ENCODE measurements around the gene TNRC6C. TPM values are rescaled to one million over a fixed set of nuclear protein-coding genes. Genes with fewer than 3 reads are reported as not detected.
A peak's percentile ranks its signal among the peaks of the same experiment; 100 is the strongest.
"Not testable (repeated sequence)": the region's sequence is repeated elsewhere in the genome, so short reads cannot be mapped to it uniquely, and the experiment has no call there.

Gene TNRC6C
- total and polyA plus RNA-seq, 2 donors: 11.8 to 12.0 TPM

GRCh38 chr17:77973953-77974352, 15.4 kb downstream of the TNRC6C start:
- no peak overlapping the region for H3K4me3 ChIP-seq (ENCODE audit: low read length in 2 of 2)
- H3K27me3 ChIP-seq (ENCODE audit: control insufficient read depth in 2 of 2, insufficient read depth in 1 of 2, low read length in 1 of 2): no peaks in the 10 kb centered on the region
- no peak for DNase-seq (ENCODE audit: low read depth in 6 of 9, low spot score in 9 of 9)
- H3K27ac ChIP-seq (ENCODE audit: low read depth in 1 of 2, low read length in 1 of 2): no peak overlapping the region
- H3K36me3 ChIP-seq (ENCODE audit: control insufficient read depth in 2 of 2, insufficient read depth in 2 of 2, low read length in 1 of 2): peaks cover 0 to 9% of the 10 kb centered on the region in 2 donors
- no peaks in the 10 kb centered on the region for H3K9me3 ChIP-seq (ENCODE audit: control insufficient read depth in 2 of 2, insufficient read depth in 1 of 2, low read length in 1 of 2)
- WGBS: over 99% methylated on average over 2 of the region's 2 CpGs
- peaks cover 0 to 3% of the 10 kb centered on the region in 2 donors for H3K4me1 ChIP-seq (ENCODE audit: control insufficient read depth in 2 of 2, insufficient read depth in 2 of 2, low read length in 2 of 2)

DNA sequence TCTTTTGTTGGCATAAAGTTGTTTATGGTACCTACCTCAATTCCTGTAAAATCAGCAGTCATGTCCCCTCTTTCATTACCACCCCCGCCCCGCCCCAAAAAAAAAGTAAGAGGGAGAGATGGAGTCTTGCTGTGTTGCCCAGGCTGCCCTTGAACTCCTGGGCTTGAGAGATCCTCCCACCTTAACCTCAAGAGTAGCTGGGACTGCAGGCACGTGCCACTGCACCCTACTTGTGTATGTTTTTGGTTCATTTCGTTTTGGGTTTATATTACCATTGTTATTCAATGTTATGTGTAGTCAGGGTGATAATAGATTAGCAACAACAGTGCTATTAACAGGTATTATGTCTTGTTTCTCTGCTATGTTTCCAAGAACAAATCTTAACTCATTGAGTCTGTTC, 15.9 kb downstream of the TNRC6C start:
- no peak for DNase-seq (ENCODE audit: low read depth in 6 of 9, low spot score in 9 of 9)
- no peaks in the 10 kb centered on the region for H3K27me3 ChIP-seq (ENCODE audit: control insufficient read depth in 2 of 2, insufficient read depth in 1 of 2, low read length in 1 of 2)
- 89% methylated on average over 4 of the region's 4 CpGs for whole genome bisulfite sequencing

GRCh38 chr17:77982430-77982829, 23.9 kb downstream of the TNRC6C start:
- not testable (repeated sequence) for DNase-seq (ENCODE audit: low read depth in 6 of 9, low spot score in 9 of 9)
- WGBS: 97% methylated on average over 6 of the region's 6 CpGs

More for the DNA sequence above, 15.9 kb downstream of the TNRC6C start:
- H3K27ac ChIP-seq (ENCODE audit: low read depth in 1 of 2, low read length in 1 of 2): no peak overlapping the region
- no peaks in the 10 kb centered on the region for H3K9me3 ChIP-seq (ENCODE audit: control insufficient read depth in 2 of 2, insufficient read depth in 1 of 2, low read length in 1 of 2)
- no peak overlapping the region for H3K4me3 ChIP-seq (ENCODE audit: low read length in 2 of 2)
- H3K4me1 ChIP-seq (ENCODE audit: control insufficient read depth in 2 of 2, insufficient read depth in 2 of 2, low read length in 2 of 2): peaks cover 0 to 3% of the 10 kb centered on the region in 2 donors
- peaks cover 0 to 9% of the 10 kb centered on the region in 2 donors for H3K36me3 ChIP-seq (ENCODE audit: control insufficient read depth in 2 of 2, insufficient read depth in 2 of 2, low read length in 1 of 2)

GRCh38 chr17:77990301-77990700, 31.8 kb downstream of the TNRC6C start:
- 94% methylated on average over 3 of the region's 3 CpGs for WGBS
- peaks cover 0 to 13% of the 10 kb centered on the region in 2 donors for H3K4me1 ChIP-seq (ENCODE audit: control insufficient read depth in 2 of 2, insufficient read depth in 2 of 2, low read length in 2 of 2)
- H3K9me3 ChIP-seq (ENCODE audit: control insufficient read depth in 2 of 2, insufficient read depth in 1 of 2, low read length in 1 of 2): no peaks in the 10 kb centered on the region
- no peak for DNase-seq (ENCODE audit: low read depth in 6 of 9, low spot score in 9 of 9)
- H3K27ac ChIP-seq (ENCODE audit: low read depth in 1 of 2, low read length in 1 of 2): no peak overlapping the region
- no peak overlapping the region for H3K4me3 ChIP-seq (ENCODE audit: low read length in 2 of 2)
- peaks cover 4 to 39% of the 10 kb centered on the region in 2 donors for H3K36me3 ChIP-seq (ENCODE audit: control insufficient read depth in 2 of 2, insufficient read depth in 2 of 2, low read length in 1 of 2)
- H3K27me3 ChIP-seq (ENCODE audit: control insufficient read depth in 2 of 2, insufficient read depth in 1 of 2, low read length in 1 of 2): no peaks in the 10 kb centered on the region

More at GRCh38 chr17:77982430-77982829, 23.9 kb downstream of the TNRC6C start:
- H3K4me1 ChIP-seq (ENCODE audit: control insufficient read depth in 2 of 2, insufficient read depth in 2 of 2, low read length in 2 of 2); H3K4me3 ChIP-seq (ENCODE audit: low read length in 2 of 2); H3K27ac ChIP-seq (ENCODE audit: low read depth in 1 of 2, low read length in 1 of 2); H3K9me3 ChIP-seq (ENCODE audit: control insufficient read depth in 2 of 2, insufficient read depth in 1 of 2, low read length in 1 of 2); H3K27me3 ChIP-seq (ENCODE audit: control insufficient read depth in 2 of 2, insufficient read depth in 1 of 2, low read length in 1 of 2): not testable (repeated sequence)
- H3K36me3 ChIP-seq (ENCODE audit: control insufficient read depth in 2 of 2, insufficient read depth in 2 of 2, low read length in 1 of 2): peaks cover 19 to 31% of the 10 kb centered on the region in 2 donors

DNA sequence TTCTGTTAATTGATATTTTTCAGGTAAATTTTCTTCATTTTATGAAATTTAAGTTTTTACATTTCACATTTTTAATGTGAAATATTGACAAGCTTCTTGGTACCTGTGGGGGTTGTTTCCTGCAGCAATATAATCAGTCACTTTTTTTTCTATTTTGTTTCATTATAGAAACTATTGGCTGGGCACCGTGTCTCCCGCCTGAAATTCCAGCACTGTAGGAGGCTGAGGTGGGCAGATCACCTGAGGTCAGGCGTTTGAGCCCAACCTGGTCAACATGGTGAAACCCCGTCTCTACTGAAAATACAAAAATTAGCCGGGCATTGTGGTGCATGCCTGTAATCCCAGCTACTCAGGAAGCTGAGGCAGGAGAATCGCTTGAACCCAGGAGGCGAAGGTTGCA, 35.2 kb downstream of the TNRC6C start:
- H3K4me1 ChIP-seq (ENCODE audit: control insufficient read depth in 2 of 2, insufficient read depth in 2 of 2, low read length in 2 of 2): peaks cover 3 to 20% of the 10 kb centered on the region in 2 donors
- WGBS: 97% methylated on average over 7 of the region's 7 CpGs
- H3K4me3 ChIP-seq (ENCODE audit: low read length in 2 of 2): not testable (repeated sequence)

GRCh38 chr17:77995146-77995852, 36.8 kb downstream of the TNRC6C start:
- no peaks in the 10 kb centered on the region for H3K27me3 ChIP-seq (ENCODE audit: control insufficient read depth in 2 of 2, insufficient read depth in 1 of 2, low read length in 1 of 2)
- H3K4me1 ChIP-seq (ENCODE audit: control insufficient read depth in 2 of 2, insufficient read depth in 2 of 2, low read length in 2 of 2): peaks cover 5 to 33% of the 10 kb centered on the region in 2 donors
- H3K36me3 ChIP-seq (ENCODE audit: control insufficient read depth in 2 of 2, insufficient read depth in 2 of 2, low read length in 1 of 2): peaks cover 14 to 59% of the 10 kb centered on the region in 2 donors
- WGBS: 53% methylated on average over 6 of the region's 6 CpGs
- H3K4me3 ChIP-seq (ENCODE audit: low read length in 2 of 2): no peak overlapping the region
- peak in 2 of 9 donors; percentile 24 to 37 for DNase-seq (ENCODE audit: low read depth in 6 of 9, low spot score in 9 of 9)
- H3K27ac ChIP-seq (ENCODE audit: low read depth in 1 of 2, low read length in 1 of 2): no peak overlapping the region
- H3K9me3 ChIP-seq (ENCODE audit: control insufficient read depth in 2 of 2, insufficient read depth in 1 of 2, low read length in 1 of 2): no peaks in the 10 kb centered on the region

More for the DNA sequence above, 35.2 kb downstream of the TNRC6C start:
- not testable (repeated sequence) for DNase-seq (ENCODE audit: low read depth in 6 of 9, low spot score in 9 of 9); H3K27ac ChIP-seq (ENCODE audit: low read depth in 1 of 2, low read length in 1 of 2); H3K9me3 ChIP-seq (ENCODE audit: control insufficient read depth in 2 of 2, insufficient read depth in 1 of 2, low read length in 1 of 2); H3K27me3 ChIP-seq (ENCODE audit: control insufficient read depth in 2 of 2, insufficient read depth in 1 of 2, low read length in 1 of 2)
- peaks cover 5 to 50% of the 10 kb centered on the region in 2 donors for H3K36me3 ChIP-seq (ENCODE audit: control insufficient read depth in 2 of 2, insufficient read depth in 2 of 2, low read length in 1 of 2)

- WGBS: 98% methylated on average over 3 of the region's 3 CpGs
- H3K36me3 ChIP-seq (ENCODE audit: control insufficient read depth in 2 of 2, insufficient read depth in 2 of 2, low read length in 1 of 2): peaks cover 14 to 59% of the 10 kb centered on the region in 2 donors
- no peak for DNase-seq (ENCODE audit: low read depth in 6 of 9, low spot score in 9 of 9)
- H3K9me3 ChIP-seq (ENCODE audit: control insufficient read depth in 2 of 2, insufficient read depth in 1 of 2, low read length in 1 of 2): no peaks in the 10 kb centered on the region
- H3K4me3 ChIP-seq (ENCODE audit: low read length in 2 of 2): no peak overlapping the region
- H3K27me3 ChIP-seq (ENCODE audit: control insufficient read depth in 2 of 2, insufficient read depth in 1 of 2, low read length in 1 of 2): no peaks in the 10 kb centered on the region
- H3K27ac ChIP-seq (ENCODE audit: low read depth in 1 of 2, low read length in 1 of 2): no peak overlapping the region
- peaks cover 5 to 33% of the 10 kb centered on the region in 2 donors for H3K4me1 ChIP-seq (ENCODE audit: control insufficient read depth in 2 of 2, insufficient read depth in 2 of 2, low read length in 2 of 2)
Observed at GRCh38 chr17:77996256-77996655, 37.8 kb downstream of the TNRC6C start.

DNA sequence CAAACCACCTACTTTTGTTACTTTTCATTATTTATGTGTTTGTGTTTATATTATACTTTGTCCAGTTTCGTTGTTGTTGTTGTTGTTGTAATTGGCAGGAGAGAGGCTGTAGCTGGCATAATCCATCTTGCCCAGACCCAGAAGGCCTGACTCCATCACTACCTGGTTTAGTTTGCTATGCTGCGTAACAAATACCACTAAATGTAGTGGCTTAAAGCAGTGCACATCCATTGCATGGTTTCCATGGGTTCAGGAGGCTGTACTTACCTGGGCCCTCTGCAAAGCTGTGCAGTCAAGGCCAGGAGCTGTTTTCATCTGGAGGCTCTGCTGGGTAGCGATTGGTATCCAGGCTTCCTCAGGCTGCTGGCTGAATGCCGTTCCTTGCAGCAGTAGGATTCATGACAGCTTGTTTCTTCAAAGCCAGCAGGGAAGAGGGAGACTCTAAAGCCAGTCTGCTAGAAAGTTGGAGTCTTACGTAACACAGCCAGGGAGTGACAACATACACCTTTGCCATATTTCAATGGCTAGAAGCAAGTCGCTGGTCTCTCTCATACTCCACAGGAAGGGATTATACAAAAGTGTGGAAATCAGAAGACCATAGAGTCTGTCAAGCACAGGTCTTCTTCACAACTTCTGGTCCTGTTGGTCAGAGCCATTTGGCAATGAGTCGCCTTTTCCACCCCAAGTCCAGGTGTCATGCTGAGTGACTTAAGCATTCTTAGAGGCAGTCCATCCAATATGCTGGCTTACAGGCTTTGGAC, 41.1 kb downstream of the TNRC6C start:
- no peak for DNase-seq (ENCODE audit: low read depth in 6 of 9, low spot score in 9 of 9)

DNA sequence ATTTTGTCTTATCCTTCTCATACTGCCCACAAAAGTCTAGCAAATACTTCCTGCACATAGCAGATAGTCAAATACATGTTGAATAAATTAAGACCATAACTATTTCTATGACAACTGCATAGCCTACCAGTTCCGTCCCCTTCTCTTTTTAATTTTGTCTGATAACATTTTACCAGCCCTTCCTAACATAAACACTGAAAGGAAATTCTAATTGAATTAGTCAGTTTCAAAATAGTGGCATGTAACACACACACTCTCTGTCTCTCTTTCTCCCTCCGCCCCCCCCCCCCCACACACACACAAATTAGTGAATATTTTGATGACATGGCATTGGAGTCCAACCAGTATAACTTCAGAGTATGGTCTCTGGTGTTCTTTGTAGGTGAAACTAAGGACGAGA, 41.8 kb downstream of the TNRC6C start:
- 97% methylated on average over 3 of the region's 3 CpGs for WGBS
- Histone ChIP-seq H3K36me3 (ENCODE audit: control insufficient read depth in 2 of 2, insufficient read depth in 2 of 2, low read length in 1 of 2) (peaks cover 13 to 56% of the 10 kb centered on the region in 2 donors), H3K27ac (ENCODE audit: low read depth in 1 of 2, low read length in 1 of 2) (no peak overlapping the region), H3K4me3 (ENCODE audit: low read length in 2 of 2) (no peak overlapping the region), H3K9me3 (ENCODE audit: control insufficient read depth in 2 of 2, insufficient read depth in 1 of 2, low read length in 1 of 2) (no peaks in the 10 kb centered on the region), H3K27me3 (ENCODE audit: control insufficient read depth in 2 of 2, insufficient read depth in 1 of 2, low read length in 1 of 2) (no peaks in the 10 kb centered on the region), H3K4me1 (ENCODE audit: control insufficient read depth in 2 of 2, insufficient read depth in 2 of 2, low read length in 2 of 2) (peaks cover 5 to 20% of the 10 kb centered on the region in 2 donors)
- DNase-seq (ENCODE audit: low read depth in 6 of 9, low spot score in 9 of 9): no peak

More for the DNA sequence above, 41.1 kb downstream of the TNRC6C start:
- Histone ChIP-seq H3K27me3 (ENCODE audit: control insufficient read depth in 2 of 2, insufficient read depth in 1 of 2, low read length in 1 of 2) (no peaks in the 10 kb centered on the region), H3K4me1 (ENCODE audit: control insufficient read depth in 2 of 2, insufficient read depth in 2 of 2, low read length in 2 of 2) (peaks cover 5 to 25% of the 10 kb centered on the region in 2 donors), H3K4me3 (ENCODE audit: low read length in 2 of 2) (no peak overlapping the region), H3K36me3 (ENCODE audit: control insufficient read depth in 2 of 2, insufficient read depth in 2 of 2, low read length in 1 of 2) (peaks cover 13 to 55% of the 10 kb centered on the region in 2 donors), H3K9me3 (ENCODE audit: control insufficient read depth in 2 of 2, insufficient read depth in 1 of 2, low read length in 1 of 2) (no peaks in the 10 kb centered on the region), H3K27ac (ENCODE audit: low read depth in 1 of 2, low read length in 1 of 2) (peak overlapping the region in 1 of 2 donors; percentile 9)
- 98% methylated on average over 7 of the region's 7 CpGs for WGBS

Measured in thymus (tissue), 11 donors.